Nephron progenitor cell (in vitro differentiated cells): ENCODE data around the gene NOC2L.

Source experiments
- DNase-seq: peaks from one replicate; pipeline ENCODE4 v3.0.0; 2021
- H3K27ac Mint-ChIP-seq: 2 replicates; pipeline ENCODE4 v1.8.0; 2021; ENCODE audit warnings: mild to moderate bottlenecking, moderate library complexity, mixed read lengths
- H3K27me3 Mint-ChIP-seq: 2 replicates; pipeline ENCODE4 v1.8.0; 2021; ENCODE audit warnings: mild to moderate bottlenecking, low read depth, mixed read lengths; ENCODE audit not compliant: poor library complexity
- H3K36me3 Mint-ChIP-seq: 2 replicates; pipeline ENCODE4 v1.8.0; 2021; ENCODE audit warnings: low read depth, mixed read lengths
- H3K4me1 Mint-ChIP-seq: 2 replicates; pipeline ENCODE4 v1.8.0; 2021; ENCODE audit warnings: mixed read lengths
- H3K4me3 Mint-ChIP-seq: 2 replicates; pipeline ENCODE4 v1.8.0; 2021; ENCODE audit warnings: mild to moderate bottlenecking, moderate library complexity, mixed read lengths
- H3K9me3 Mint-ChIP-seq: 2 replicates; pipeline ENCODE4 v1.8.0; 2021; ENCODE audit warnings: mild to moderate bottlenecking, moderate library complexity, mixed read lengths
- CTCF ChIP-seq: fragments of 200-600 bp; sonication (generic); IDR thresholded peaks from 2 replicates; pipeline ENCODE4 v1.5.0; 2021; ENCODE audit warnings: antibody characterized with exemption

The NOC2L gene

GRCh38 chr1:945688-946556 lies 13.1 kb downstream of the NOC2L start:
- no peak overlapping the region for H3K27ac Mint-ChIP-seq

GRCh38 chr1:944341-945325 lies 14.4 kb downstream of the NOC2L start:
- peaks cover 29% of the 10 kb centered on the region for H3K36me3 Mint-ChIP-seq
- H3K4me1 Mint-ChIP-seq = peaks cover 27% of the 10 kb centered on the region
- H3K4me3 Mint-ChIP-seq = no peak overlapping the region
- no peak for DNase-seq
- no peak for TF ChIP-seq CTCF
- H3K27ac Mint-ChIP-seq = no peak overlapping the region
- peaks cover 20% of the 10 kb centered on the region for H3K27me3 Mint-ChIP-seq
- no peaks in the 10 kb centered on the region for H3K9me3 Mint-ChIP-seq

More at GRCh38 chr1:945688-946556, 13.1 kb downstream of the NOC2L start:
- TF ChIP-seq CTCF = no peak
- Mint-ChIP-seq H3K36me3 (peaks cover 41% of the 10 kb centered on the region), H3K27me3 (peaks cover 16% of the 10 kb centered on the region), H3K4me1 (peaks cover 27% of the 10 kb centered on the region), H3K9me3 (no peaks in the 10 kb centered on the region), H3K4me3 (no peak overlapping the region)
- no peak for DNase-seq

GRCh38 chr1:943545-944340 lies 15.3 kb downstream of the NOC2L start:
- Mint-ChIP-seq H3K4me3 (no peak overlapping the region), H3K36me3 (peaks cover 21% of the 10 kb centered on the region), H3K27me3 (peaks cover 27% of the 10 kb centered on the region), H3K4me1 (peaks cover 36% of the 10 kb centered on the region), H3K9me3 (no peaks in the 10 kb centered on the region), H3K27ac (no peak overlapping the region)
- no peak for DNase-seq
- TF ChIP-seq CTCF = no peak

- no peak for TF ChIP-seq CTCF
- Mint-ChIP-seq H3K27ac (no peak overlapping the region), H3K4me3 (no peak overlapping the region), H3K4me1 (peaks cover 43% of the 10 kb centered on the region), H3K27me3 (peaks cover 35% of the 10 kb centered on the region), H3K36me3 (peaks cover 19% of the 10 kb centered on the region), H3K9me3 (no peaks in the 10 kb centered on the region)
- DNase-seq = no peak
Measured at GRCh38 chr1:942864-943533, 16.1 kb downstream of the NOC2L start.

DNA sequence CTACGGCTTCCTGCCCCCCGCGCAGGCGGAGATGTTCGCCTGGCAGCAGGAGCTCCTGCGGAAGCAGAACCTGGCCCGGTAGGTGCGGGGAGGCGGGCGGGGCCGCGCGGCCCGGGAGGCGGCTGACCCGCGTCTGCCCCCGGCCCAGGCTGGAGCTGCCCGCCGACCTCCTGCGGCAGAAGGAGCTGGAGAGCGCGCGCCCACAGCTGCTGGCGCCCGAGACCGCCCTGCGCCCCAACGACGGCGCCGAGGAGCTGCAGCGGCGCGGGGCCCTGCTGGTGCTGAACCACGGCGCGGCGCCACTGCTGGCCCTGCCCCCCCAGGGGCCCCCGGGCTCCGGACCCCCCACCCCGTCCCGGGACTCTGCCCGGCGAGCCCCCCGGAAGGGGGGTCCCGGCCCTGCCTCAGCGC lies 16.6 kb downstream of the NOC2L start:
- Mint-ChIP-seq H3K36me3 (peaks cover 19% of the 10 kb centered on the region), H3K9me3 (no peaks in the 10 kb centered on the region), H3K4me3 (no peak overlapping the region), H3K27ac (no peak overlapping the region), H3K27me3 (peaks cover 41% of the 10 kb centered on the region), H3K4me1 (peaks cover 48% of the 10 kb centered on the region)
- peak; percentile 69 for DNase-seq
- no peak for TF ChIP-seq CTCF
